Subcutaneous abdominal adipose tissue (tissue), 5 donors: ENCODE results near the gene TPRG1.

Experiments used
- H3K27ac ChIP-seq: one replicate; pipeline ENCODE4 v1.7.0; 2013; ENCODE audit warnings: low read depth, mild to moderate bottlenecking, inconsistent platforms, low read length, moderate library complexity
- H3K27me3 ChIP-seq, 5 donors: one replicate each; pipeline ENCODE4 v1.7.0; 2013; ENCODE audit warnings: low read length in 5 of 5, inconsistent platforms in 1 of 5; ENCODE audit not compliant: control insufficient read depth in 5 of 5, insufficient read depth in 4 of 5
- H3K36me3 ChIP-seq, 5 donors: one replicate each; pipeline ENCODE4 v1.7.0; 2013; ENCODE audit warnings: low read length in 5 of 5; ENCODE audit not compliant: control insufficient read depth in 5 of 5, insufficient read depth in 5 of 5
- H3K4me1 ChIP-seq, 5 donors: one replicate each; pipeline ENCODE4 v1.7.0; 2013; ENCODE audit warnings: low read length in 5 of 5, mild to moderate bottlenecking in 3 of 5, moderate library complexity in 1 of 5; ENCODE audit not compliant: control insufficient read depth in 5 of 5, insufficient read depth in 5 of 5
- H3K4me3 ChIP-seq, 5 donors: one replicate each; pipeline ENCODE4 v1.7.0; 2013; ENCODE audit warnings: low read length in 5 of 5, low read depth in 1 of 5
- H3K9ac ChIP-seq, 5 donors: one replicate each; pipeline ENCODE4 v1.7.0; 2013; ENCODE audit warnings: low read length in 5 of 5, mild to moderate bottlenecking in 4 of 5, moderate library complexity in 3 of 5
- H3K9me3 ChIP-seq, 5 donors: one replicate each; pipeline ENCODE4 v1.7.0; 2013; ENCODE audit warnings: low read length in 5 of 5; ENCODE audit not compliant: control insufficient read depth in 5 of 5
- donor health status: healthy.
- donor health status: healthy.
- donor health status: healthy.
- donor health status: healthy.
- donor health status: healthy.

The TPRG1 gene

GRCh38 chr3:189160519-189161309 lies 11.1 kb upstream of the TPRG1 start:
- Histone ChIP-seq H3K4me3 (no peak overlapping the region), H3K4me1 (no peaks in the 10 kb centered on the region), H3K27ac (no peak overlapping the region), H3K27me3 (no peaks in the 10 kb centered on the region), H3K36me3 (peaks cover 0 to 6% (median 2%) of the 10 kb centered on the region in 5 donors), H3K9ac (no peak overlapping the region), H3K9me3 (no peaks in the 10 kb centered on the region)

GRCh38 chr3:189165092-189165612 lies 6.6 kb upstream of the TPRG1 start:
- H3K9me3 ChIP-seq, result no peaks in the 10 kb centered on the region
- no peaks in the 10 kb centered on the region for H3K4me1 ChIP-seq
- no peaks in the 10 kb centered on the region for H3K27me3 ChIP-seq
- H3K9ac ChIP-seq, result no peak overlapping the region
- peaks cover 0 to 8% (median 4%) of the 10 kb centered on the region in 5 donors for H3K36me3 ChIP-seq
- no peak overlapping the region for H3K27ac ChIP-seq
- H3K4me3 ChIP-seq, result no peak overlapping the region

- Histone ChIP-seq H3K36me3 (peaks cover 0 to 8% (median 4%) of the 10 kb centered on the region in 5 donors), H3K4me1 (no peaks in the 10 kb centered on the region), H3K9me3 (no peaks in the 10 kb centered on the region), H3K27me3 (no peaks in the 10 kb centered on the region), H3K4me3 (no peak overlapping the region), H3K27ac (no peak overlapping the region), H3K9ac (no peak overlapping the region)
Measured at GRCh38 chr3:189166321-189166720, 5.5 kb upstream of the TPRG1 start.

DNA sequence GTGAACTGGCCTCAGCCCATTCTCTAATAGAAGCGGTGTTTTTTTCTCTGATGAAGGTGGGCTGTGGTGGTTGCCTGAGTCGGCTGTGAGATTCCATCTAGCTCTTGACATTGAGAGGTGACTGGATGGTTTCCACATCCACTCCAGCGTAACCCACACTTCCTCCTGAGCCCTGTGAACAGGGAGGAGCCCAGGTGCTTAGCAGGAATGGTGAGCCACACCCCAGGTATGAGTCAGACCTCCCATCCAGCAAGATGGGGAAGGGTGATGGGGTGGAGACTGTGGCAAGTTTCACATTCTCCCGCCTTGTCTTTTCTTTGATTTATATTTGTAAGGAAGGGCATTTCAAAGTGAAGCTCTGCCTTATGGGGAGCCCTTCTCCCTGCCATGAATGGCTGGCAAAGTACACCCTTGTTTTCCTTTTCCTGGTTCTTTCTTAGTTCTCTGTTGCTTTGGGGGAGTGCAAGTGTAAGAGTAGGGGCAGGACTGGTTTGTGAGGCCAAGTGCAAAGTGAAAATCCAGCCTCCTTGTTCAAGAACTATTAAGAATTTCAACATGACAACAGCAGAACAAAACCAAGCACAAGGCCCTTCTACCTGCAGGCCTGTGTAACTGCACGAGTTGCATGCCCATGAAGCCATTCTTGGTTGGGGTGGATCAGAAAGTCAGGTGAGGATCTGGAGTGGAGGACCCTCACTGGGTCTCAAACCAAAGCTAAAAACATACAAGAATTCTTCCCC lies 4.6 kb upstream of the TPRG1 start:
- H3K27ac ChIP-seq, result no peak overlapping the region
- H3K4me3 ChIP-seq, result no peak overlapping the region
- H3K4me1 ChIP-seq, result no peaks in the 10 kb centered on the region
- H3K9ac ChIP-seq, result no peak overlapping the region
- peaks cover 0 to 8% (median 4%) of the 10 kb centered on the region in 5 donors for H3K36me3 ChIP-seq
- no peaks in the 10 kb centered on the region for H3K27me3 ChIP-seq
- no peaks in the 10 kb centered on the region for H3K9me3 ChIP-seq

DNA sequence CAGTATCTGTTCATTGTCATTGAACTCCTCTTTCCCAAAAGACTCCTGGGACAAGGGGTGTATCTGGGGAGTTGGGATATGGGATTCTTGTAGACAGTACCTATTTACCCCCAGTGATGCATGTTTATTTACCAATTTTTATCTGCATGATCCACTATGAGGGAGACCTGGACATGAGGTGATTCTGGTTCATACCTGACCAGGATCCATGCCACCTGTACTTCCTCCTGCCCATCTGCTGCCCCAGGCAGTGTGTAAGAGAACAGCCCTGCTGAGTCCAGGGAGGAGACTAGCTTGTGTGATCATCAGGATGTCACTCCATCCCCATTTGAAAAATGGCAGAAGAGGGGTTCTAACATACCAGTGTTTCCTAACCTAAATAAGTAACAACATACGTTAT lies 3.1 kb upstream of the TPRG1 start:
- Histone ChIP-seq H3K4me3 (no peak overlapping the region), H3K9ac (no peak overlapping the region), H3K9me3 (no peaks in the 10 kb centered on the region), H3K36me3 (peaks cover 0 to 8% (median 4%) of the 10 kb centered on the region in 5 donors), H3K27me3 (no peaks in the 10 kb centered on the region), H3K4me1 (no peaks in the 10 kb centered on the region), H3K27ac (no peak overlapping the region)

DNA sequence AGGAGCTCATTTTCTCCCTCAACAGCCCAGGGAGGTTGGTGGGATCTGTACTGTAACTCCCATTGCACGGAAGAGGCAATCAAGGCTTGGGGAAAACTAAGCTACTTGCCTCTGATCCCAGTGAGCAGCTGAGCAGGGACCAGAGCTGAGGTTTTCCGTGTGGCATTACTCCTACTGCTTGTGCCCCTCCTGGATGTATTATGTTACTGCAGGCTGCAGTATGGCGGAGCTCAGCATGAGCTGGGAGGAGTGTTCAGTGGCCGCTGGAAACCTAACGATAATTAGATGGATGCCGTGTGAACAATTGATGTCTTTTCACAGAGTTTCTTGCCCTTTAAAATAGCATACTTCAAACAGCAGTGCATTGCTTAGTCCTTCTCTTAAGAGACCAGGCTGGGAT lies 2.0 kb upstream of the TPRG1 start:
- Histone ChIP-seq H3K27ac (no peak overlapping the region), H3K9me3 (no peaks in the 10 kb centered on the region), H3K4me1 (no peaks in the 10 kb centered on the region), H3K36me3 (peaks cover 0 to 8% (median 4%) of the 10 kb centered on the region in 5 donors), H3K4me3 (no peak overlapping the region), H3K27me3 (no peaks in the 10 kb centered on the region), H3K9ac (no peak overlapping the region)

DNA sequence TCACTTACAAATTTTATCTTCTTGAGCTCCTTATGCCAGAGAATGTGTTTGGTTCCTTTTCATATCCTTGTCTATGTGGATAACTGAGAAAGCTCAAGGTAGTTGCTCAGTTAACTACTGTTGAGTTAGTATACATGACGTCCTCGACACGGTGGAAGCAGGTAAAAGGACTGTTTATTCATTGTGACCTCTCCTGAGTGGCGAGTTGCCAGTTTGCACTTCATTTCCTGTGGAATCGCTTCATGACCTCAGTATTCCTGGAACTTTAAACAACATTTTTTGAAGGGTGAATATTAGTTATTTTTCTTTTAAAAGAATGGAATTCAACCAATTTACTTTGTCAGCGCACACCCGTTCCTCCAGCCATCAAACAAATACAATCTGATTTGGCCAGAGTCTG lies 1.2 kb upstream of the TPRG1 start:
- H3K9ac ChIP-seq, result no peak overlapping the region

DNA sequence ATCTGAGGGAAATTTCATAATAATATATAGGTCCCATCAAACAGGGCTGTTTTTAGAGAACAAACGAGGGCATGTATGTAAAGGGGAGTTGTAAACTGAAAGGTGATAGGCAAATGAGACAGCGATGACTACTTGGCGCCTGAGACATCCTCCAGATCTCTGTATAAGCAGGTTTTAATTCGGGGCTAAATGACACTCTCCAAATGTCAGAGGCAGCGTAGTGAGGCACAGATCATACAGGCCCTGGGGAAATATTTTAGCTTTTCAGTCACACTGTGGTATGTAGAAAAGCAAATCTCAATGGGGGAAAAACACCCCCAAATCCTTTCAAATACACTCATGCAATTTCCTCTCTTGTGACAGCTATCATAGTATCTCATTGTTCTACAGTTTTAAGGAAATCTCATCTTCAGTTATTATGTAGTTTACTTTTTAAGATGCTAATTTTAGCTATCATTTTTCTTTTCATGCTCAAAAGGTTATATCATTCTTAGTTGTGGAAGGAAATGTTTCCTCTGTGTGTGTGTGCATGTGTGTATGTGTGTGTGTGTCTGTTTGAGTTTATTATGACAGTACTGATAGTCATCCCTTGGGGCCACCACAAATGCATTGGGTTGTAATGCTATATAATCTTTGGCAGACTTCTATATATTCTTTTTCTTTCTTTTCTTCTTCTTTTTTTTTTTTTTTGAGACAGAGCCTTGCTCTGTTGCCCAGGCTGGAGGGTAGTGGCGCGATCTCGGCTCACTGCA lies 1.1 kb downstream of the TPRG1 start:
- H3K27me3 ChIP-seq, result no peaks in the 10 kb centered on the region
- no peak overlapping the region for H3K9ac ChIP-seq
- H3K4me3 ChIP-seq, result no peak overlapping the region
- H3K27ac ChIP-seq, result no peak overlapping the region
- H3K9me3 ChIP-seq, result no peaks in the 10 kb centered on the region
- peaks cover 0 to 5% (median 4%) of the 10 kb centered on the region in 5 donors for H3K36me3 ChIP-seq
- H3K4me1 ChIP-seq, result no peaks in the 10 kb centered on the region

More for the DNA sequence above, 1.2 kb upstream of the TPRG1 start:
- Histone ChIP-seq H3K27me3 (no peaks in the 10 kb centered on the region), H3K9me3 (no peaks in the 10 kb centered on the region), H3K4me1 (no peaks in the 10 kb centered on the region), H3K4me3 (no peak overlapping the region), H3K27ac (no peak overlapping the region), H3K36me3 (peaks cover 0 to 8% (median 4%) of the 10 kb centered on the region in 5 donors)

GRCh38 chr3:189184566-189184965 lies 12.8 kb downstream of the TPRG1 start:
- Histone ChIP-seq H3K4me3 (no peak overlapping the region), H3K27me3 (no peaks in the 10 kb centered on the region), H3K9ac (no peak overlapping the region), H3K27ac (peak overlapping the region; percentile 76), H3K36me3 (peaks cover 0 to 2% (median 0%) of the 10 kb centered on the region in 5 donors), H3K9me3 (peaks cover 0 to 6% (median 0%) of the 10 kb centered on the region in 5 donors), H3K4me1 (peaks cover 0 to 10% (median 6%) of the 10 kb centered on the region in 5 donors)
